ENCODE data around the gene CDC23. TPM values are rescaled to one million over a fixed set of nuclear protein-coding genes. Genes with fewer than 3 reads are reported as not detected.

Gene CDC23
- total and polyA plus RNA-seq, 10 of the 15 experiments (the other 5 are each of a cell fraction or from before 2014, with no cell fraction given): 37.1 to 66.1 (median 48.6) TPM

- Histone ChIP-seq H3K9me3 (replicated peaks; ENCODE audit: control insufficient read depth, insufficient read depth, low read length) (no peaks in the 10 kb centered on the region), H3K4me2 (ENCODE audit: control insufficient read depth, insufficient read depth) (peak overlapping the region; percentile 35), H4K20me1 (ENCODE audit: control insufficient read depth, insufficient read depth) (no peaks in the 10 kb centered on the region), H2AFZ (ENCODE audit: control insufficient read depth, low read depth, low read length) (no peak overlapping the region), H3K27me3 (replicated peaks in 1 of 2; ENCODE audit: control insufficient read depth in 2 of 2, insufficient read depth in 2 of 2, low read length in 1 of 2) (no peaks in the 10 kb centered on the region), H3K27ac (ENCODE audit: control insufficient read depth, insufficient read depth) (peak overlapping the region; percentile 54), H3K9ac (ENCODE audit: control insufficient read depth, insufficient read depth, low read length) (no peak overlapping the region), H3K79me2 (ENCODE audit: control insufficient read depth, insufficient read depth, low read length) (peaks cover 2% of the 10 kb centered on the region), H3K4me1 (ENCODE audit: control insufficient read depth, insufficient read depth, low read length) (peaks cover 12% of the 10 kb centered on the region), H3K4me3 (peak overlapping the region; percentile 3; the same call in 1 of the 2 replicates), H3K36me3 (ENCODE audit: control insufficient read depth in 2 of 2, insufficient read depth in 2 of 2, low read length in 1 of 2) (peaks cover 41 to 54% of the 10 kb centered on the region in 2 experiments)
- in situ Hi-C loops (cut with MboI) (loop anchor here (10.0 to 25.0 kb wide), 2 partner anchors 229 to 326 kb away; no protein-coding TSS in a partner anchor), intact Hi-C loops (cut with micrococcal nuclease; ENCODE audit: unreplicated experiment) (no loop called here)
- CTCF ChIA-PET: interaction anchor here (0.8 to 2.1 kb wide), 8 partner anchors 8 to 393 kb away, joined by 3 to 7 read pairs (median 4); no protein-coding TSS in a partner anchor
- RAD21 ChIA-PET (ENCODE audit: unreplicated experiment): interaction anchor here (0.7 to 2.3 kb wide), 2 partner anchors 28 to 168 kb away, joined by 5 to 6 read pairs; no protein-coding TSS in a partner anchor
- POLR2A ChIA-PET: no interaction called here
- ATAC-seq (peak; percentile 98), DNase-seq (ENCODE audit: low read depth, low spot score) (peak; percentile 71), FAIRE-seq (peak; percentile 47)
- SMC1A ChIA-PET (ENCODE audit: uncharacterized antibody, unreplicated experiment): interaction anchor here (0.8 to 2.9 kb wide), 7 partner anchors 8 to 186 kb away, joined by 3 to 11 read pairs (median 5); no protein-coding TSS in a partner anchor
- WGBS (ENCODE audit: insufficient coverage, insufficient replicate concordance, low lambda C conversion rate, missing lambda C conversion rate): 89% methylated on average over 2 of the region's 2 CpGs
- BruUV-seq (replicated peaks): no TSS peak
- no peak for TF ChIP-seq HCFC1 (IDR thresholded peaks at IDR 0.05; ENCODE audit: low read length)
- TF ChIP-seq IRF3 (IDR thresholded peaks at IDR 0.05): no peak
- no peak for TF ChIP-seq KAT2A (conservative IDR thresholded peaks at IDR 0.05; ENCODE audit: control insufficient read depth, low read depth, low read length)
- peak; percentile 76 for TF ChIP-seq NR2F1 (conservative IDR thresholded peaks at IDR 0.05)
- TF ChIP-seq NFYB (IDR thresholded peaks at IDR 0.05; ENCODE audit: insufficient read depth, low read depth, low read length): peak; percentile 82
- TF ChIP-seq DPF2 (IDR thresholded peaks at IDR 0.05): no peak; the same call in 1 of the 2 replicates
- 0 out of 2 replicates have a peak, but pooled peaks have one; percentile 26 for TF ChIP-seq FOXM1 (IDR thresholded peaks at IDR 0.05; ENCODE audit: low read depth, low read length)
- TF ChIP-seq EZH2 (IDR thresholded peaks at IDR 0.05; ENCODE audit: borderline replicate concordance, control insufficient read depth, low read depth, low read length): no peak
- no peak for TF ChIP-seq CREB1 (IDR thresholded peaks at IDR 0.05; ENCODE audit: low read depth)
- TF ChIP-seq MYB (IDR thresholded peaks at IDR 0.05; ENCODE audit: borderline replicate concordance, low read depth, low read length): no peak
- TF ChIP-seq PBX3 (IDR thresholded peaks at IDR 0.05; ENCODE audit: insufficient replicate concordance, low read depth, low read length): no peak
- no peak for TF ChIP-seq ZBTB11 (CRISPR knock-in tag; IDR thresholded peaks at IDR 0.05)
- no peak for TF ChIP-seq IRF5 (IDR thresholded peaks at IDR 0.05; ENCODE audit: borderline replicate concordance)
- peak; percentile 51; the same call in 1 of the 2 replicates for TF ChIP-seq IKZF1 (conservative IDR thresholded peaks at IDR 0.05)
- TF ChIP-seq BCL3 (IDR thresholded peaks at IDR 0.05; ENCODE audit: borderline replicate concordance, insufficient read depth, low read depth, low read length, poor library complexity, severe bottlenecking): no peak
Observed at GRCh38 chr5:138186002-138186447, 27.1 kb downstream of the CDC23 start.
